AML-193 (cell line): ENCODE data around the gene KLHL7.
A peak's percentile ranks its signal among the peaks of the same experiment; 100 is the strongest.
"Not testable (repeated sequence)": the region's sequence is repeated elsewhere in the genome, so short reads cannot be mapped to it uniquely, and the experiment has no call there.

Source experiments
- DNase-seq, 2 experiments: peaks; one replicate each; lab custom pipeline; 2025; lab: John Stamatoyannopoulos, UW

KLHL7 gene

GRCh38 chr7:23108995-23109394, 3.4 kb downstream of the KLHL7 start:
- DNase-seq: no peak

GRCh38 chr7:23109470-23109869, 3.9 kb downstream of the KLHL7 start:
- no peak for DNase-seq

DNA sequence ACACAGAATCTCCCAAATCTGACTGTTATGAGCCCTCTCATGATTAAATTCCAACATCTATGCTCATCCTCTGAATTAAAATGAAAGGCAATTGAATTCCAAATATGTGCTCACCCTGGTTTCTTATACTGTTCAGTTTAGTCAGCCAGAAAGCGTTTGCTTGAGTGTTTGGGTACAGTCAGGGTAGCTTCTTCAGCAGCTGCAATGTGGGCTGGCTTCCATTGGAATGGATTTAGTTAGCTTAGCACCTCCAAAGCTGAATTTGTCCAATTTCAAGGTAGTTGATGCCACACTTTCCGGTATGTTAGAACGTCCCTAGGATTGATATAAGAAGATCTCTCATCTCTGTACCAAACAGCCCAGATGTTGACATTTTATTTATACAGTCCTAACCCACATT, 9.3 kb downstream of the KLHL7 start:
- DNase-seq: no peak

DNA sequence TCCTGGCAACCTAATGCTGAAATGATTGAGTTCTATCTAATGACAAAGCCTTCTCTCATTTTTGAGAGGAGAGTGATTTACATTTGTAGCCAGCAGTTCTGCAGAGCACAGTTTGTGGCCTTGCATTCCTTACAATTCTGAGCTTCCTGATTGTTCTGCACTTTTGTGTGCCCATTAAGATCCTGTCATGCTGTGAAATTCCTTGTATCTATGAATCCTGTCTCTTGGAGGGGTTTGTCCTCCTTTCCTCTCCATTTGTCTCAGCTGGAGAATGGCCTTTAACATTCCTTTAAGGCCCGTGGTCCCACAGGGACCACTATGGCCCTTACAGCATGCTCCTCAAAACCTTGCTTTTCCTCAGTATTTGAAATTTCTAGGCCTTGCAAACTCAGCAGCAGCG, 10.4 kb downstream of the KLHL7 start:
- no peak for DNase-seq

DNA sequence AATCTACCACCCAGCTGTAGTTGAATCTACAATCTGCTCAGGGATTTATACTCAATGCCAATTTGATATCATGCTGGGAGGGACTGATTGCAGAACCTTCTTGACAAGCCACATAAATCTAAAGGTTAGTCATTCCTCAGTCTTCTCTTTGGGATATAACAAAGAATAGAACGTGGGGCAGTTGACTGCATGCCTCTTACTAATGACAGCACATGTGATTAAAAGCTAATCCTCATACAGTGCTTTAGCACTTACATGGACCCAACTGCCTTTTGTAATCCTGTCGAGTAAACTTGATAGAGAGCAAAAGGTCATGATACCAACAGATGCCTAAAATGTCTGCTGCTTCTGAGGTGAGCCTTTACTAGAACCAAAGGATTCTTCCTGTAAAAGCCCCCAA, 12.3 kb downstream of the KLHL7 start:
- no peak for DNase-seq

GRCh38 chr7:23120106-23120505, 14.5 kb downstream of the KLHL7 start:
- no peak for DNase-seq

DNA sequence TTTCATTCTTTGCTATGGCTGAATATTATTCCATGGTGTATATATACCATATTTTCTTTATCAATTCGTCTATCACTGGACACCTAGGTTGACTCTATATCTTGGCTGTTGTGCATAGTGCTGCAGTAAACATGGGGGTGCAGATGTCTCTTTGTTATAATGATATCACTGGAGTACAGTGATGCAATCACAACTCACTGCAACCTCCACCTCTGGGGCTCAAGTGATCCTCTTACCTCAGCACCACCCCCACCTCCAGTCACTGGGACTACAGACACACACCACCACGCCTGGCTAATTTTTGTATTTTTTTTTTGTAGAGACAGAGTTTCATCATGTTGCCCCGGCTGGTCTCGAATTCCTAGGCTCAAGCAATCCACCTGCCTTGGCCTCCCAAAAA, 15.6 kb downstream of the KLHL7 start:
- no peak for DNase-seq

GRCh38 chr7:23123007-23123406, 17.4 kb downstream of the KLHL7 start:
- DNase-seq: no peak

GRCh38 chr7:23123465-23123864, 17.9 kb downstream of the KLHL7 start:
- DNase-seq: no peak

- DNase-seq: no peak
These were observed 23.5 kb downstream of the KLHL7 start for GRCh38 chr7:23129036-23129435.

DNA sequence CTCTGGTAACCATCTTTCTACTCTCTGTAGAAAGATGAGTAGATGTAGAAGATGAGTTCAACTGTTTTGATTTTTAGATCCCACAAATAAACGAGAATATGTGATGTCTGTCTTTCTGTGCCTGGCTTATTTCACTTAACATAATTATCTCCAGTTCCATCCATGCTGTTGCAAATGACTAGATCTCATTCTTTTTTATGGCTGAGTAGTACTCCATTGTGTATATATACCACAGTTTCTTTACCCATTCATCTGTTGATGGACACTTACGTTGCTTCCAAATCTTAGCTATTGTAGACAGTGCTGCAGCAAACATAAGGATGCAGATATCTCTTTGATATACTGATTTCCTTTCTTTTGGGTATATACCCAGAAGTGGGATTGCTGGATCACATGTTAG, 26.2 kb downstream of the KLHL7 start:
- not testable (repeated sequence) for DNase-seq

- no peak for DNase-seq
These were observed 28.2 kb downstream of the KLHL7 start for GRCh38 chr7:23133797-23134196.

DNA sequence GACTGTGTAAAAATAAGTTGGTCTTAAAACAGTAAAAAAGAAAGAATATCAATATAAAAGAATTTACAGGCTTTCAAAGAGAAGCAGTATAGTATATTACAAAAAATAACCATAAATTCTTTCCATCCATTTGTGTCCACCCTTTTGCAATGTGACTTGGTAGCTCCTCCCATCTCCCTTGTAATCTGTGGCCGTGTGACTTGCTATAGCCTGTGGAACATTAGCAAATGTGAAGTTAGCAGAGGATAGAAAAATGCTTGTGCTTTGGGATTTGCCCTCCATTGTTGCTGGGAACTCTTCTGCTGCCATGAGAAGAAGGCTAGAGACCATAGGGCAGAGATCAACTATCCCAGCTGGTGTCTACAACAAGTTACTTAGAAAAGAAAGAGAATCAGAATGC, 30.2 kb downstream of the KLHL7 start:
- DNase-seq: no peak

DNA sequence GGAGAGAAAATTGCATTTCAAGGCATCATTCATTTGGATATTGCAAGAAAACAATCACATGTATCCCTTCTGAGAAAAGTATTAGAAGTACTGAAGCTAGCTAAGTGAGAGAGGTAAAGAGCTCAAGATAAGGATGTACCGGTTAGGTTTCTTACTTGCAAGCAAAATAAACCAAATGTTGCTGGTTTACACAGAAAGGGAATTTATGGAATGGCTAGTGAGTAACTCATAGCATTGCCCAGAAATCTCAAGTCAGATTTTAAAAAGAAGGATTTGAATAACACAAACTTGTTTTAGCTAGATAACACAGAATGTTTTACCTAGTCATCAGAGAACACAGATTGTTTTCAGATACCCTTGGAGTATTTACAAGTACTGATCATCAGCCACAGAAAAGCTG, 30.6 kb downstream of the KLHL7 start:
- DNase-seq: no peak

DNA sequence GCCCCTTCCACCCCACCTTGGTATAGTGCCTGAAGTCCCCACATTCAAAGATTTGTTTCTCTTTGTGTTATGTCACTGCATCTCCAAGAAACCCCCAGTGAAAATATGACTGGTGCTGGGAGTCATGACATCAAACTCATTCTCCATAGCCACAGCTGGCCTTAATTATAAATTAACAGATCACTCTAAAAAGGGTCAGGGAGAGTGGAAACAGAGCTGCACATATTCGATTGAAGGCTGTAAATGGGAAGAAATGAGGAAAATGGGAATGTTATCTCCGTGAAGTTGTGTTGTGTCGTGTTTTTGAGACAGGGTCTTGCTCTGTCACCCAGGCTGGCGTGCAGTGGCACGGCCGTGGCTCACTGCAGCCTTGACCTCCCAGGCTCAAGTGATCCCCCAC, 52.1 kb downstream of the KLHL7 start:
- no peak for DNase-seq

GRCh38 chr7:23158546-23158945, 53.0 kb downstream of the KLHL7 start:
- DNase-seq: no peak

DNA sequence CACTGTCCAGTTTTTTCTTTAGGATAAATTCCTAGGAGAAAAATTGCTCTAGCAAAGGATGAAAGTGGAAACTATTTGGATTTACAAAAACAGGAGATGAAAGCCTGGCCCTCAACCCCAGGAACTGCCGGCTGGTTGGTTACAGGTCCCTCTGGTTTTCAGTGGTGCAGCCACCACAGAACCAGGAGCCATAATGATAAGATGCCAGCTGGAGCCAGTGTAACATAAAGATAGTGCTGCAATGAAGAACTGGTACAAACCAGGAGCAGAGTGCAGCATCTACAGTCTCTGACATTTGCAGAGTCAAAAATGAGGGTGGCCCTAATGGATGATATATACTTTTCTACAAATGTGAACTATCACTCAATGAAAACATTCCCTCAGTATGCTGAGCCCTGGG, 55.9 kb downstream of the KLHL7 start:
- DNase-seq: no peak

GRCh38 chr7:23164846-23165245, 59.3 kb downstream of the KLHL7 start:
- no peak for DNase-seq

- no peak for DNase-seq
These were observed 59.7 kb downstream of the KLHL7 start for GRCh38 chr7:23165316-23165715.

DNA sequence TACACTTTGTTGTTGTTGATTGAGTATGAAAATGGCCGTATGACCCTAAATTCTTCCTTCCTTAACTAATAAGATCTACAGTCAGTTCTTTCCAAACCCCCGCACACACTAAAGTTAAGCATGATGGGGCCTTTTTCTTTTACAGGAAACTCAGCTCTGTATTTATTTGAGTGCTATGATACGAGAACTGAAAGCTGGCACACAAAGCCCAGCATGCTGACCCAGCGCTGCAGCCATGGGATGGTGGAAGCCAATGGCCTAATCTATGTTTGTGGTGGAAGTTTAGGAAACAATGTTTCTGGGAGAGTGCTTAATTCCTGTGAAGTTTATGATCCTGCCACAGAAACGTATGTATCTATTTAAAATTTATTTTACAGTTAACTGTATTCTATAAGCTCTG, 62.1 kb downstream of the KLHL7 start:
- no peak for DNase-seq

- no peak for DNase-seq
These were observed 62.7 kb downstream of the KLHL7 start for GRCh38 chr7:23168111-23168885.

DNA sequence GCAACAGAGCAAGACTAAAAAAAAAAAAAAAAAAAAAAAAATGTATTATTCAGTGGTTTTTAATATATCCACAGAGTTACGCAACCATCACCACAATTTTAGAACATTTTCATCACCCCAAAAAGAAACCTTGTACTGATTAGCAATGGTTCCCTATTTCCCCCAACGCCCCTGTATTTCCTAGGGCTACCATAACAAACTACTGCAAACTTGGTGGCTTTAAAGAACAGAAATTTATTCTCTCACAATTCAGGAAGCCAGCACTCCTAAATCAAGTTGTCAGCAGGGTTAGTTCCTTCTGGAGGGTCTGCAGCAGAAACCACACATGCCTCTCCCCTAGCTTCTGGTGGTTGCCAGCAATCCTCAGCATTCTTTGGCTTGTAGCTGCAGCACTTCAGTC, 70.4 kb downstream of the KLHL7 start:
- DNase-seq: peak; percentile 62 to 71

GRCh38 chr7:23181684-23182553, 76.3 kb downstream of the KLHL7 start, which contains the start of gene NUP42:
TSS of gene NUP42 (plus strand) at chr7:23182048. CDS start at chr7:23182086, 38 bp downstream.
- peak; percentile 96 to 97 for DNase-seq
